ENCODE measurements around the gene TMEM52B.

- TF ChIP-seq, protein P1, sequence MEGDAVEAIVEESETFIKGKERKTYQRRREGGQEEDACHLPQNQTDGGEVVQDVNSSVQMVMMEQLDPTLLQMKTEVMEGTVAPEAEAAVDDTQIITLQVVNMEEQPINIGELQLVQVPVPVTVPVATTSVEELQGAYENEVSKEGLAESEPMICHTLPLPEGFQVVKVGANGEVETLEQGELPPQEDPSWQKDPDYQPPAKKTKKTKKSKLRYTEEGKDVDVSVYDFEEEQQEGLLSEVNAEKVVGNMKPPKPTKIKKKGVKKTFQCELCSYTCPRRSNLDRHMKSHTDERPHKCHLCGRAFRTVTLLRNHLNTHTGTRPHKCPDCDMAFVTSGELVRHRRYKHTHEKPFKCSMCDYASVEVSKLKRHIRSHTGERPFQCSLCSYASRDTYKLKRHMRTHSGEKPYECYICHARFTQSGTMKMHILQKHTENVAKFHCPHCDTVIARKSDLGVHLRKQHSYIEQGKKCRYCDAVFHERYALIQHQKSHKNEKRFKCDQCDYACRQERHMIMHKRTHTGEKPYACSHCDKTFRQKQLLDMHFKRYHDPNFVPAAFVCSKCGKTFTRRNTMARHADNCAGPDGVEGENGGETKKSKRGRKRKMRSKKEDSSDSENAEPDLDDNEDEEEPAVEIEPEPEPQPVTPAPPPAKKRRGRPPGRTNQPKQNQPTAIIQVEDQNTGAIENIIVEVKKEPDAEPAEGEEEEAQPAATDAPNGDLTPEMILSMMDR (IDR thresholded peaks at IDR 0.05), result no peak
- no peak for TF ChIP-seq POLR2A (IDR thresholded peaks at IDR 0.05)
These were observed 42.1 kb upstream of the TMEM52B start for GRCh38 chr12:10136637-10137205.

Measured in right lobe of liver (tissue), 4 donors.